Placental epithelial cell (primary cell): ENCODE data around the gene ZNF518A. TPM values are rescaled to one million over a fixed set of nuclear protein-coding genes. Genes with fewer than 3 reads are reported as not detected.

Experiments
- small RNA-seq: library from RNA; depleted of rRNA; stranded (forward); fragments of <200 nt; gene quantifications from one replicate; pipeline ENCODE3, GENCODE V24; 2012
- total RNA-seq: library from RNA; depleted of rRNA; stranded (reverse); fragments of >200 nt; gene quantifications from 2 replicates; pipeline ENCODE4 v1.2.3, GENCODE V29; 2012

Gene ZNF518A
- total RNA-seq, result 26.7 and 29.1 TPM in 2 replicates

GRCh38 chr10:96129387-96130325 lies at the start of gene ZNF518A:
Gene ZNF518A, plus strand, starts transcription at chr10:96130297. Its CDS starts 26,026 bp downstream, at chr10:96156323.

Small RNA genes lying within 50 kb of the gene (small RNA-seq; reads per million reads assigned to genes)
- 0.55 reads per million, percentile 31 among the genes with 10 or more reads in this experiment for gene RNU6-271P

Other genes with a start within 250 kb of the ZNF518A start
- 0.39 and 0.43 TPM in 2 replicates for gene CC2D2B, start 222.3 kb upstream of the ZNF518A start, total RNA-seq
- gene CCNJ, start 86.7 kb upstream of the ZNF518A start, total RNA-seq, result 5.5 and 8.9 TPM in 2 replicates
- gene BLNK, start 141.3 kb downstream of the ZNF518A start, total RNA-seq, result 14.1 and 25.5 TPM in 2 replicates
- not detected in 2 replicates for gene DNTT, start 174.1 kb downstream of the ZNF518A start, total RNA-seq
- gene OPALIN, start 228.7 kb downstream of the ZNF518A start, total RNA-seq, result not detected in 2 replicates